Gastroesophageal sphincter (tissue), 4 donors: ENCODE measurements around the gene SNX13. TPM values are rescaled to one million over a fixed set of nuclear protein-coding genes. Genes with fewer than 3 reads are reported as not detected.

ENCODE experiments used
- ATAC-seq: fragments of 150-250 bp; one replicate; pipeline ENCODE4 v1.9.1; 2016; ENCODE audit warnings: mild to moderate bottlenecking, moderate library complexity
- H3K27ac ChIP-seq, 4 donors: fragments of 200-600 bp; sonication (generic) in 3 of 4; 1 replicate in 3 of 4; 2 replicates in 1 of 4; pipeline ENCODE4 v1.5.1; 2016 to 2019
- H3K27me3 ChIP-seq: fragments of 200-600 bp; sonication (generic); one replicate; pipeline ENCODE4 v1.5.1; 2019
- H3K36me3 ChIP-seq, 2 donors: fragments of 200-600 bp; sonication (generic); one replicate each; pipeline ENCODE4 v1.5.1; 2019; ENCODE audit warnings: control low read depth in 1 of 2
- H3K4me1 ChIP-seq, 3 donors: fragments of 200-600 bp; sonication (generic); 1 replicate in 2 of 3; 2 replicates in 1 of 3; pipeline ENCODE4 v1.5.1; 2016 to 2019; ENCODE audit warnings: control low read depth in 2 of 3
- H3K4me3 ChIP-seq, 2 donors: fragments of 200-600 bp; sonication (generic); one replicate each; pipeline ENCODE4 v1.5.1; 2019; ENCODE audit warnings: mild to moderate bottlenecking in 1 of 2, moderate library complexity in 1 of 2
- H3K9me3 ChIP-seq, 3 donors: fragments of 200-600 bp; sonication (generic); one replicate each; pipeline ENCODE4 v1.5.1; 2017 to 2019; ENCODE audit warnings: control low read depth in 2 of 3
- EP300 ChIP-seq: sonication (generic); formaldehyde crosslinking; IDR thresholded peaks from one replicate; pipeline ENCODE4 v1.6.1; 2017; ENCODE audit warnings: antibody characterized with exemption, mild to moderate bottlenecking
- POLR2A ChIP-seq, 2 donors: fragments of 450-650 bp; IDR thresholded peaks; one replicate each; pipeline ENCODE4 v1.6.1; 2017; ENCODE audit warnings: antibody characterized with exemption in 2 of 2, mild to moderate bottlenecking in 2 of 2, moderate library complexity in 1 of 2
- POLR2AphosphoS5 ChIP-seq: sonication (generic); formaldehyde crosslinking; IDR thresholded peaks from one replicate; pipeline ENCODE4 v1.6.1; 2017; ENCODE audit warnings: antibody characterized with exemption
- WGBS, 2 donors: methylation state at CpG; one replicate each; pipeline ENCODE4 v1.1.5; 2018; ENCODE audit warnings: low coverage in 1 of 2; 5-methylcytosine and 5-hydroxymethylcytosine counted together
- total RNA-seq, 4 donors: library from RNA; depleted of rRNA; stranded (reverse); fragments of >200 nt; gene quantifications; one replicate each; pipeline ENCODE4 v1.1.0, GENCODE V29; 2016
- TF ChIP-seq, protein P1 (sequence below), 4 experiments: fragments of 200-600 bp in 2 of 4; fragments of 450-650 bp in 2 of 4; sonication (generic) in 1 of 4; IDR thresholded peaks; one replicate each; pipeline ENCODE4 v1.5.1; 2017 to 2019; ENCODE audit warnings: antibody characterized with exemption in 4 of 4, mild to moderate bottlenecking in 2 of 4, moderate library complexity in 2 of 4

The SNX13 gene
- total RNA-seq, 4 donors from 2014 or later: 39.2 to 99.3 (median 57.0) TPM

DNA sequence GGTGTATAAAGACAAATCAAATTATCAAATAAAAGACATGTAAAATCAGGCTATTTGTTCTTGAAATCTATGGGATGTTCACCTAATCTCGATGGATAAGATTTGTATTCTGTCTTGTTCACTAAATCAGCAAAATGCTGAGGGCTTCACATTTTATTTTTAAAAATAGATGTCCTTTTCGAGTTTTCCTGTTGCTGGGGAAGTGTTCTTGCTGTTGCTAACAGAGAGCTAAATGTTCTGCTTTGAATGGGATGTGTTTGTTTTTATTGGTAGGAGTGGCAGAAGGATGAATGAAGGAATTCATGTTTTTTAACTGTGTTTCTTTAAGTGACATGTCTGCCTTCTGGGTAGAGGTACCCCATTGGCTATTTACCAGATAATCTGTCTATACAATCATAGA is 7.3 kb upstream of the SNX13 start:
- no peaks in the 10 kb centered on the region for H3K4me1 ChIP-seq
- H3K9me3 ChIP-seq: no peaks in the 10 kb centered on the region
- ATAC-seq: no peak
- WGBS, 2 donors: 51 to 63% methylated on average over 2 of the region's 2 CpGs
- H3K4me3 ChIP-seq: no peak overlapping the region
- no peaks in the 10 kb centered on the region for H3K36me3 ChIP-seq
- H3K27ac ChIP-seq: no peak overlapping the region
- TF ChIP-seq POLR2A (IDR thresholded peaks at IDR 0.05): no peak
- TF ChIP-seq, protein P1, sequence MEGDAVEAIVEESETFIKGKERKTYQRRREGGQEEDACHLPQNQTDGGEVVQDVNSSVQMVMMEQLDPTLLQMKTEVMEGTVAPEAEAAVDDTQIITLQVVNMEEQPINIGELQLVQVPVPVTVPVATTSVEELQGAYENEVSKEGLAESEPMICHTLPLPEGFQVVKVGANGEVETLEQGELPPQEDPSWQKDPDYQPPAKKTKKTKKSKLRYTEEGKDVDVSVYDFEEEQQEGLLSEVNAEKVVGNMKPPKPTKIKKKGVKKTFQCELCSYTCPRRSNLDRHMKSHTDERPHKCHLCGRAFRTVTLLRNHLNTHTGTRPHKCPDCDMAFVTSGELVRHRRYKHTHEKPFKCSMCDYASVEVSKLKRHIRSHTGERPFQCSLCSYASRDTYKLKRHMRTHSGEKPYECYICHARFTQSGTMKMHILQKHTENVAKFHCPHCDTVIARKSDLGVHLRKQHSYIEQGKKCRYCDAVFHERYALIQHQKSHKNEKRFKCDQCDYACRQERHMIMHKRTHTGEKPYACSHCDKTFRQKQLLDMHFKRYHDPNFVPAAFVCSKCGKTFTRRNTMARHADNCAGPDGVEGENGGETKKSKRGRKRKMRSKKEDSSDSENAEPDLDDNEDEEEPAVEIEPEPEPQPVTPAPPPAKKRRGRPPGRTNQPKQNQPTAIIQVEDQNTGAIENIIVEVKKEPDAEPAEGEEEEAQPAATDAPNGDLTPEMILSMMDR (IDR thresholded peaks at IDR 0.05): no peak
- no peaks in the 10 kb centered on the region for H3K27me3 ChIP-seq

DNA sequence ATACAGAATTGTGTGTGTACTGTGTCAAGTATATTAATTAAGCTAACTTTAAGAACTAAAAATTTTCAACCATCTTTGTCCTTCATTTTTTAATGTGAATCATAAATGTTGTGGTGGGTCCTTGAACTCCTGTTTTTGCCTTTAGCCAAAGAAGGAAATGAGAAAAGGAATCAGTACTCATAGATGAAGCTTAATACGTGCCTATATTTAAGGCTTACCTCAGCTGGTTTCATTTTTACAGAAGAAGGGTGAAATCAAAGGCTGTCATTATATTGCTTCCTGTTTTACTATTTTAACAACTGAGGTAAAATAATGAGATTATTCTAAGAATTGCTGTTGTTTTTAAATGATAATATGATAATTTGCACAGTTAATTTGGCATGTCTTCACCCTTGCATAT is 6.3 kb upstream of the SNX13 start:
- H3K4me1 ChIP-seq: peaks cover 0 to 4% (median 0%) of the 10 kb centered on the region in 3 donors
- H3K4me3 ChIP-seq: no peak overlapping the region
- H3K36me3 ChIP-seq: no peaks in the 10 kb centered on the region
- no peak for ATAC-seq
- WGBS, 2 donors: 58 to 71% methylated on average over 1 of the region's 1 CpG
- no peaks in the 10 kb centered on the region for H3K27me3 ChIP-seq
- TF ChIP-seq EP300 (no peak), POLR2AphosphoS5 (no peak), POLR2A (IDR thresholded peaks at IDR 0.05) (no peak)
- TF ChIP-seq, protein P1 (IDR thresholded peaks at IDR 0.05): no peak
- no peaks in the 10 kb centered on the region for H3K9me3 ChIP-seq
- H3K27ac ChIP-seq: no peak overlapping the region

DNA sequence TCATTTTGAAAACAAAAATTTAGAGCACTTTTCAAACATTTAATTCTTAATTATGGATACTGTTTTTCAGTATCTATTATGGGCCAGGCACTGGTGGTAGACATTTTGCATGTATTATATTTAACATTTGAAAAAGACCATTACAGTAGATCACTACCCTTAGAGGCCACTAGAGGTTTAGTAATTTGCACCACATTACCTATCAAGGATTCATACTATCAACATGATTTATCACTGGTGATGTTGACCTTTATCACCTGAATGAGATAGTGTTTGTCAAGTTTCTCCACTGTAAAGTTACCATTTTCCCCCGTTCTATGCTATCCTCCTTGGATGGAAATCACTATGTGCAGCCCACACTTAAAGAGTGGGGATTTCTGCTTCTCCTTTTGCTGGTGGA is 4.4 kb upstream of the SNX13 start:
- Histone ChIP-seq H3K4me1 (peaks cover 0 to 13% (median 0%) of the 10 kb centered on the region in 3 donors), H3K9me3 (no peaks in the 10 kb centered on the region), H3K27me3 (no peaks in the 10 kb centered on the region), H3K27ac (no peak overlapping the region), H3K36me3 (no peaks in the 10 kb centered on the region), H3K4me3 (no peak overlapping the region)
- ATAC-seq: no peak
- WGBS, 2 donors: 80 to 86% methylated on average over 1 of the region's 1 CpG
- no peak for TF ChIP-seq POLR2AphosphoS5
- TF ChIP-seq, protein P1 (IDR thresholded peaks at IDR 0.05): no peak

- H3K4me1 ChIP-seq: peaks cover 0 to 24% (median 0%) of the 10 kb centered on the region in 3 donors
- no peak for ATAC-seq
- no peaks in the 10 kb centered on the region for H3K9me3 ChIP-seq
- H3K4me3 ChIP-seq: no peak overlapping the region
- H3K36me3 ChIP-seq: no peaks in the 10 kb centered on the region
- WGBS, 2 donors: 92 to 93% methylated on average over 2 of the region's 2 CpGs
- H3K27me3 ChIP-seq: no peaks in the 10 kb centered on the region
- H3K27ac ChIP-seq: no peak overlapping the region
- no peak for TF ChIP-seq POLR2A (IDR thresholded peaks at IDR 0.05)
- TF ChIP-seq POLR2AphosphoS5: no peak
- no peak for TF ChIP-seq EP300
- TF ChIP-seq, protein P1 (IDR thresholded peaks at IDR 0.05): no peak
Measured at GRCh38 chr7:17943006-17943405, 2.7 kb upstream of the SNX13 start.

GRCh38 chr7:17942231-17942630 is 1.9 kb upstream of the SNX13 start:
- no peak overlapping the region for H3K27ac ChIP-seq
- WGBS, 2 donors: 90 to 92% methylated on average over 1 of the region's 1 CpG
- no peaks in the 10 kb centered on the region for H3K27me3 ChIP-seq
- TF ChIP-seq, protein P1 (IDR thresholded peaks at IDR 0.05): no peak
- TF ChIP-seq POLR2A (IDR thresholded peaks at IDR 0.05) (no peak), EP300 (no peak), POLR2AphosphoS5 (no peak)
- peaks cover 0 to 32% (median 0%) of the 10 kb centered on the region in 3 donors for H3K4me1 ChIP-seq
- H3K9me3 ChIP-seq: no peaks in the 10 kb centered on the region
- H3K4me3 ChIP-seq: no peak overlapping the region
- H3K36me3 ChIP-seq: no peaks in the 10 kb centered on the region
- ATAC-seq: no peak
